GM18507 (cell line): ENCODE measurements around the gene IL6R.

ENCODE experiments used
- DNase-seq: peaks from one replicate; pipeline ENCODE4 v3.0.0; 2011; ENCODE audit warnings: low read depth; ENCODE audit not compliant: insufficient read length; ENCODE audit errors: extremely low spot score
- FAIRE-seq: peaks from 2 replicates; lab custom pipeline; 2011; peaks lifted over from hg19 to GRCh38; lab: Jason Lieb, UNC

IL6R gene

DNA sequence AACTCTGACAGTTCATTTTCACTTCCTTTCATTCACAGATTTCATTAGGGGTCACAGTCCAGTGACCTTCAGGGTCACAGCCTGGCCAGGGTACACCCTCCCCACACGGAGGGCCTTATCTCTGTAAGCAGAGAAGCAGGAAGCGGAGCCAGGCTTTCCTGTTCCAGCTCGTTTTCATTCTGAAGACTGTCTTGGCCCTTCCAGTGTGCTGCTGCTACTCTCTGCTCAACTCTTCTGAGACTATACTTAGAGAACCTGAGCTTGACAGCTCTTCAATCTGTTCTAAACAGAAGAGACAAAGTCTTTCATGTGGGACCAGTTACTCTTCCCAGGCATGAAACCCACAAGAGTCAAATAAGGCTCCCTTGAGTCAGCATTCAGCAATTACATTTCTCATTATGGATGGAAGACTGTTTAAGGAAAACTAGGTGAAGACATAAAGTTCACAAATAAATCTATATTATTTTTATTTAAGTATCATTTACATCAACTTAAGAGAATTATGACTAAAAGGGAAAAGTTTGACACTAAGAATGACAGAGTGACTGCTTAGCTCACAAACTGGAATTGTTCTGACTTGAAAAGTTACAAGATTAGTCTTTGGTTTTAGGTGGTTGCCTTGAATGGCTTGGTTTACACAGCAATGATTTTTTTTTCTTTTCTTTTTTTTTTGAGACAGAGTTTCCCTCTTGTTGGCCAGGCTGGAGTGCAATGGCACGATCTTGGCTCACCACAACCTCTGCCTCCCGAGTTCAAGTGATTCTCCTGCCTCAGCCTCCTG is 92.1 kb downstream of the IL6R start:
- no peak for DNase-seq

DNA sequence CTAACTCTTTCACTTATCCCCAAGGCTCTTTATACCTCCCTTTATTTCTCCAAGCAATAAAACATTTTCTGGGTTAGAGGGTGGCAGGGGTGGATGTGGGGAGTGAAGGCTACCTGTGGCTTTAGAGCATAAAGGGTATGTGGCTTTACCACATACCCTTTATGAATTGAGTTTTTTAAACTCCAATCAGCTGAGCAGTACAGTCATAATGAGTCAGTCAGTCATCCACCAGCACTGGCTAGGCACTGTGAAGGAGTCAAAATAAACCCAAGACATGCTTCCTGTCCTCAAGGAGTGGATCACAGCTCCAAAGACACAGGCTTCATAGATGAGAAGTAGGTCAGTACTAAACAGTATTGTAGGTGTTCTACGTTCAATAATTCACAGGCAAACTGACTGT is 94.3 kb downstream of the IL6R start:
- FAIRE-seq (no peak), DNase-seq (no peak)

More for the DNA sequence above, 92.1 kb downstream of the IL6R start:
- peak; percentile 77 for FAIRE-seq

- no peak for DNase-seq
- no peak for FAIRE-seq
Observed at GRCh38 chr1:154500533-154500932, 95.4 kb downstream of the IL6R start.

- DNase-seq (no peak), FAIRE-seq (no peak)
Observed at GRCh38 chr1:154501423-154502065, 96.4 kb downstream of the IL6R start.

DNA sequence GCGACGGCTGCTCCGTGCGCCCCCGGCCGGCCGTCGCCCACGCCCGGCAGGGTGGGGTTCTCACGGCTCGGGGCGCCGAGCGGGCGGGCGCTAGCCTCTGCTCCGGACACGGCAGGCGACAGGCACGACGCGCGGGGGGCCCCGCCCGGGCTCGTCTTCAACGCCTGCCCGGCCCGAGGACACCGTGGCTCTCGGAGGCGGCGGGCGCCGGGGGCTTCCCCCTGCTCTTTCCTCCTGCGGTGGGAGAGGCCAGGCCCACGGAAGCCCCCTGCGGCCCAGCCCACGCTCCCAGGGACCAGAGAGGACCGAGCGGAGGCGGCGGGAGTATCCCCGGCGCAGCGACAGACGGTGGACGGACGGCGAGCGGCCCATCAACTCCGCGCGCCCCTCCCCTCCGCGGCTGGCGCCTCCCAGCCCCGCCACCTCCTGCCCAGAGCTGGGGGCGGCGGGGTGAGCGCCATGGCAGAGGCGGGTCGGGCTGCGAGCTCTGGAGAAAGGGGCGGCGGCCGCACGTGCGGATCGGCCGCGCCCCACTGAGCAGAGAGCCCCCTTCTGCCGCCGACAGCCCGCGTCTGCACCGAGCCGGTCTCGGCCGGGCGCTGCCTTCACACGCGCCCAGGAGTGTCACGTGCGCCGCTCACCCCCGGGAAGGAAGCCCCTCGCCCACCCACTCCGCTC is 97.1 kb downstream of the IL6R start, which contains the start of the genes SHE and TDRD10:
Gene SHE, minus strand, starts transcription at position 347 of the 678 bp plus-strand sequence. CDS start 386 bp downstream, outside the sequence.
Gene TDRD10, plus strand, starts transcription at position 154 of the 678 bp plus-strand sequence. CDS start 4,685 bp downstream, outside the sequence.
- FAIRE-seq: no peak
- DNase-seq: no peak

- DNase-seq: no peak
- FAIRE-seq: no peak
Observed at GRCh38 chr1:154502744-154503115, 97.6 kb downstream of the IL6R start.

DNA sequence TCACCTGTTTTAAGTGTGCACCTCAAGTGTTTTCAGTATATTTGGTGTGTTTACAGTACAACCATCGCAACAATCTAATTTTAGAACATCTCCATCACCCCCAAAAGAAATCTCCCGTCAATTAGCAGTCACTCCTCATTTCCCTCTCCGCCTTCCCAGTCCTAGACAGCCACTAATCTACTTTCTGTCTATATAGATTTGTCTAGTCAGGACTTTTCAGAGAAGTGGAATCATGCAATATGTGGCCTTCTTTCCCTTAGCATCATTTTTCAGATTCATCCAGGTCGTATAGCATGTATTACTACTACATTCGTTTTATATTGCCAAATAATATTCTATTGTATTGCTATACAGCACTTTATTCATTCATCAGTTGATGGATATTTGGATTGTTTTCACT is 98.8 kb downstream of the IL6R start:
- DNase-seq (no peak), FAIRE-seq (no peak)

GRCh38 chr1:154512760-154513159 is 107.6 kb downstream of the IL6R start:
- FAIRE-seq (no peak), DNase-seq (no peak)

DNA sequence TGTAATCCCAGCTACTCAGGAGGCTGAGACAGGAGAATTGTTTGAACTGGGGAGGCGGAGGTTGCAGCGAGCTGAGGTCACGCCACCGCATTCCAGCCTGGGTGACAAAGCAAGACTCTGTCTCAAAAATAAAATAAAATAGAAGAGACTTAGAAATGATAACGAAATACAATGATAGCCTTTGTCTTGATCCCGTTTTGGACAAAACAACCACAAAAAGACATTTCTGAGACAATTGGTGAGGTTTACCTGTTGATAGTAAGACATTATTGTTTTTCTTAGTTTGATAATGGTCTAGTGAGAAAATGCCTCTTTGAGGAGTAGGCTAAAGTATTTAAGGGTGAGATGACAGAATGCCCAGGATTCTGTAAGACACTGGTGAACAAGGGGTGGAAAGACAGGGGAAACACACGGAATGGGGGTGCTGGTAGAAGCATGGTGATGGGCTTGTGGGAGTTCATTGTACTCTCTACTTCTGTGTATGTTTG is 109.0 kb downstream of the IL6R start:
- DNase-seq (no peak), FAIRE-seq (no peak)

DNA sequence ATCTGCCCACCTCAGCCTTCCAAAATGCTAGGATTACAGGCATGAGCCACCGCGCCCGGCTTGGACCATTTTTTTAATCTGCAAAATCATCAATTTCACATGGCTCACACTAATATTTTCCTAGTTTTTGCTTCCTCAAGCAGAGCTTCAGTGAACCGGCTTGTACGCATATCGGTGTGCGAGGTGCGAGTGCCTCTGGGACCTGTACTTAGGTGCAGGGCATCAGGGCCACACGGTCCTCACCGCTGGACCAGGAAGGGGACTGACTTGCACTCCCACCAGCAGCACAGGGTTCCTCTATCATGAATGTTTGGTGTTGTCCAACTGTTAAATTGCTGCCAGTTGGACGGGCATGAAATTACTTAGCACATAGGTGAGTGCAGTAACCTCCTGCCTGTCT is 112.5 kb downstream of the IL6R start:
- no peak for DNase-seq
- FAIRE-seq: no peak
